ENCODE data around the gene PKP1.

DNA sequence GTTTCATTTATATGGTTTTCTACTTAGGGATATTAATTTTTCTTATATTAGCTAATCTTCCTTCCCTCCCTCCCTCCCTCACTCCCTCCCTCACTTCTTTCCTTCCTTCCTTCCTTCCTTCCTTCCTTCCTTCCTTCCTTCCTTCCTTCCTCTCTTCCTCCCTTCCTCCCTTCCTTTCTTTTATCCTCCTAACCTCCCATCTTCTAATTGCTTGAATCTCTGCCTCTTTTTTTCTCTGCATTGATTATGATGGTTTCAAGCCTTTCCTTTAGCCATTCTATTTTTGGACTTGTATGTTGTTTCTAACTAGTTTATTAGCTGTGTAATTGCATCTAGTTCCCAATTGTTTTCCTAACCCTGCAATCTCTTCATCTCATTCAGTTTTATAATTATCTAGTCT lies 17.0 kb upstream of the PKP1 start:
- TF ChIP-seq, protein P1, sequence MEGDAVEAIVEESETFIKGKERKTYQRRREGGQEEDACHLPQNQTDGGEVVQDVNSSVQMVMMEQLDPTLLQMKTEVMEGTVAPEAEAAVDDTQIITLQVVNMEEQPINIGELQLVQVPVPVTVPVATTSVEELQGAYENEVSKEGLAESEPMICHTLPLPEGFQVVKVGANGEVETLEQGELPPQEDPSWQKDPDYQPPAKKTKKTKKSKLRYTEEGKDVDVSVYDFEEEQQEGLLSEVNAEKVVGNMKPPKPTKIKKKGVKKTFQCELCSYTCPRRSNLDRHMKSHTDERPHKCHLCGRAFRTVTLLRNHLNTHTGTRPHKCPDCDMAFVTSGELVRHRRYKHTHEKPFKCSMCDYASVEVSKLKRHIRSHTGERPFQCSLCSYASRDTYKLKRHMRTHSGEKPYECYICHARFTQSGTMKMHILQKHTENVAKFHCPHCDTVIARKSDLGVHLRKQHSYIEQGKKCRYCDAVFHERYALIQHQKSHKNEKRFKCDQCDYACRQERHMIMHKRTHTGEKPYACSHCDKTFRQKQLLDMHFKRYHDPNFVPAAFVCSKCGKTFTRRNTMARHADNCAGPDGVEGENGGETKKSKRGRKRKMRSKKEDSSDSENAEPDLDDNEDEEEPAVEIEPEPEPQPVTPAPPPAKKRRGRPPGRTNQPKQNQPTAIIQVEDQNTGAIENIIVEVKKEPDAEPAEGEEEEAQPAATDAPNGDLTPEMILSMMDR (IDR thresholded peaks at IDR 0.05; ENCODE audit: low read depth, low read length, poor library complexity, severe bottlenecking), result no peak
- no peak for TF ChIP-seq EZH2phosphoT487 (IDR thresholded peaks at IDR 0.05; ENCODE audit: borderline replicate concordance, low read length)

Measured in DOHH2 (cell line).